Stimulated activated CD8-positive, alpha-beta memory T cell treated with anti-CD3 and anti-CD28 coated beads, Interleukin-12 subunit alpha, Interleukin-12 subunit beta, amount 100 ng/mL, for 24 hours (primary cell): ENCODE data around the gene FBXO30.

ENCODE experiments used
- DNase-seq: peaks from one replicate; pipeline ENCODE4 v3.0.0-alpha.2; 2020; ENCODE audit errors: extremely low read depth

FBXO30 gene

GRCh38 chr6:145749632-145750031 is 65.0 kb downstream of the FBXO30 start:
- DNase-seq = no peak

GRCh38 chr6:145745861-145746260 is 68.7 kb downstream of the FBXO30 start:
- DNase-seq = no peak

DNA sequence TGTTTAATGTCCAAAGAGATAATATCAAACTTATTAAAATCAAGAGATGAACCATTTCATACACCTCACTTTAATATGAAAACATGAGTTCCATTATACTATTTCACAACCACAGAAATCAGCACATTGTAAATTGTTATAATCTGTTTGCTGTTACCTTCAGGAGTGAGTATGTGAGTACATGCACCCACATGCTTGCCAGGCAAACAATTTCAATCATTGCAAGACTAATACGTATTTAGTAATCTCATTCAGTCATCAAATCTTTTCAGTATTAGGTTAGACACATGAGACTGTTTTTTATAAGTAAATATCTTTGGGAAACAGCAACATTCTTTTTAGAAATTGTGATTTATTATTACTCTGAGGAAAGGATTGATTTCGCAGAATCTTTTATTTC is 70.0 kb downstream of the FBXO30 start:
- no peak for DNase-seq
